ENCODE data around the gene LRP1.
A peak's percentile ranks its signal among the peaks of the same experiment; 100 is the strongest.

Gene LRP1

GRCh38 chr12:57129889-57130288, 1.6 kb downstream of the LRP1 start:
- Histone ChIP-seq H3K79me2 (no peaks in the 10 kb centered on the region), H3K27ac (no peak overlapping the region), H3K4me2 (ENCODE audit: low read length) (no peak overlapping the region), H3K4me3 (ENCODE audit: low read depth, low read length) (peak overlapping the region; percentile 7), H2AFZ (peak overlapping the region; percentile 80), H3K9me3 (ENCODE audit: control insufficient read depth, low read length) (no peaks in the 10 kb centered on the region), H3K36me3 (ENCODE audit: control insufficient read depth, insufficient read depth, low read length) (no peaks in the 10 kb centered on the region), H3K4me1 (no peaks in the 10 kb centered on the region), H3K9ac (no peak overlapping the region), H3K27me3 (ENCODE audit: control insufficient read depth, insufficient read depth, low read length) (no peaks in the 10 kb centered on the region)
- no peak for TF ChIP-seq CTCF (IDR thresholded peaks at IDR 0.05)

GRCh38 chr12:57130941-57131340, 2.7 kb downstream of the LRP1 start:
- Histone ChIP-seq H3K4me3 (ENCODE audit: low read depth, low read length) (no peak overlapping the region), H3K4me1 (no peaks in the 10 kb centered on the region)

GRCh38 chr12:57131896-57132744, 3.8 kb downstream of the LRP1 start:
- no peaks in the 10 kb centered on the region for H3K36me3 ChIP-seq (ENCODE audit: control insufficient read depth, insufficient read depth, low read length)
- no peak overlapping the region for H3K4me2 ChIP-seq (ENCODE audit: low read length)
- no peaks in the 10 kb centered on the region for H3K79me2 ChIP-seq
- H2AFZ ChIP-seq, result no peak overlapping the region
- H3K27ac ChIP-seq, result no peak overlapping the region
- no peaks in the 10 kb centered on the region for H3K9me3 ChIP-seq (ENCODE audit: control insufficient read depth, low read length)
- TF ChIP-seq CTCF (IDR thresholded peaks at IDR 0.05), result no peak
- H3K27me3 ChIP-seq (ENCODE audit: control insufficient read depth, insufficient read depth, low read length), result no peaks in the 10 kb centered on the region
- no peaks in the 10 kb centered on the region for H3K4me1 ChIP-seq
- no peak overlapping the region for H3K4me3 ChIP-seq (ENCODE audit: low read depth, low read length)
- H3K9ac ChIP-seq, result no peak overlapping the region

More at GRCh38 chr12:57130941-57131340, 2.7 kb downstream of the LRP1 start:
- Histone ChIP-seq H3K4me2 (ENCODE audit: low read length) (no peak overlapping the region), H3K27me3 (ENCODE audit: control insufficient read depth, insufficient read depth, low read length) (no peaks in the 10 kb centered on the region), H3K27ac (no peak overlapping the region), H3K36me3 (ENCODE audit: control insufficient read depth, insufficient read depth, low read length) (no peaks in the 10 kb centered on the region), H3K9ac (no peak overlapping the region), H3K79me2 (no peaks in the 10 kb centered on the region), H2AFZ (no peak overlapping the region), H3K9me3 (ENCODE audit: control insufficient read depth, low read length) (no peaks in the 10 kb centered on the region)
- no peak for TF ChIP-seq CTCF (IDR thresholded peaks at IDR 0.05)

GRCh38 chr12:57133013-57133569, 4.8 kb downstream of the LRP1 start:
- Histone ChIP-seq H3K4me2 (ENCODE audit: low read length) (no peak overlapping the region), H3K9ac (no peak overlapping the region), H3K4me3 (ENCODE audit: low read depth, low read length) (no peak overlapping the region), H3K4me1 (no peaks in the 10 kb centered on the region), H3K27ac (peak overlapping the region; percentile 16), H3K9me3 (ENCODE audit: control insufficient read depth, low read length) (no peaks in the 10 kb centered on the region), H3K79me2 (no peaks in the 10 kb centered on the region), H3K36me3 (ENCODE audit: control insufficient read depth, insufficient read depth, low read length) (no peaks in the 10 kb centered on the region), H3K27me3 (ENCODE audit: control insufficient read depth, insufficient read depth, low read length) (no peaks in the 10 kb centered on the region), H2AFZ (no peak overlapping the region)
- TF ChIP-seq CTCF (IDR thresholded peaks at IDR 0.05), result no peak

Data from parathyroid adenoma (tissue), 2 donors.